HEK293 (cell line): ENCODE data around the gene C5orf63.

Source experiments
- CTCF ChIA-PET: fragments of 350-600 bp; formaldehyde crosslinking; extraction: SDS; loops from one replicate; lab custom pipeline; 2021; ENCODE audit warnings: antibody characterized with exemption; lab: Yijun Ruan, JAX
- POLR2A ChIA-PET: fragments of 300-600 bp; formaldehyde crosslinking; extraction: SDS; loops from one replicate; lab custom pipeline; 2020; ENCODE audit warnings: antibody characterized with exemption, inconsistent platforms; lab: Yijun Ruan, JAX
- H3K27ac ChIP-seq: fragments of 200-500 bp; sonication (Bioruptor generic); 2 replicates; pipeline ENCODE4 v1.5.1; 2014; ENCODE audit warnings: low read depth, low read length, control low read depth, inconsistent platforms; ENCODE audit errors: extremely low read depth
- H3K36me3 ChIP-seq, 2 experiments: fragments of 200-500 bp in 1 of 2; sonication (Bioruptor generic) in 1 of 2; 1 replicate in 1 of 2; 2 replicates in 1 of 2; pipeline ENCODE4 v1.5.1; 2014 to 2017; ENCODE audit warnings: inconsistent platforms in 2 of 2, low read length in 2 of 2; ENCODE audit not compliant: control insufficient read depth in 2 of 2, insufficient read depth in 1 of 2
- H3K4me1 ChIP-seq: fragments of 200-500 bp; sonication (Bioruptor generic); 2 replicates; pipeline ENCODE4 v1.5.1; 2014; ENCODE audit warnings: mild to moderate bottlenecking, low read length, inconsistent platforms; ENCODE audit not compliant: control insufficient read depth, insufficient read depth
- H3K4me3 ChIP-seq: 2 replicates; pipeline ENCODE4 v1.5.1; 2011; ENCODE audit warnings: low read depth, mild to moderate bottlenecking, control low read depth, low read length, moderate library complexity
- H3K9me3 ChIP-seq: fragments of 200-500 bp; sonication (Bioruptor generic); 2 replicates; pipeline ENCODE4 v1.5.1; 2014; ENCODE audit warnings: low read depth, low read length, inconsistent platforms; ENCODE audit not compliant: control insufficient read depth, insufficient read depth
- INSM2 ChIP-seq: fragments of 450-650 bp; formaldehyde crosslinking; IDR thresholded peaks from 2 replicates; pipeline ENCODE4 v1.5.1; 2016; ENCODE audit warnings: missing biosample characterization, missing genetic modification characterization
- MEIS1 ChIP-seq: sonication (generic); formaldehyde crosslinking; IDR thresholded peaks from 2 replicates; pipeline ENCODE4 v1.8.1; 2022; ENCODE audit warnings: missing genetic modification reagents, mild to moderate bottlenecking, borderline replicate concordance
- REPIN1 ChIP-seq: fragments of 450-650 bp; formaldehyde crosslinking; IDR thresholded peaks from 2 replicates; pipeline ENCODE4 v1.5.1; 2017; ENCODE audit warnings: missing biosample characterization, missing genetic modification characterization, low read depth
- SCRT2 ChIP-seq: fragments of 450-650 bp; formaldehyde crosslinking; IDR thresholded peaks from 2 replicates; pipeline ENCODE4 v1.5.1; 2016; ENCODE audit warnings: missing biosample characterization, missing genetic modification characterization
- SP2 ChIP-seq: fragments of 450-650 bp; formaldehyde crosslinking; IDR thresholded peaks from 2 replicates; pipeline ENCODE4 v1.5.1; 2016; ENCODE audit warnings: missing biosample characterization, missing genetic modification characterization
- ZBTB1 ChIP-seq: fragments of 450-650 bp; formaldehyde crosslinking; IDR thresholded peaks from 2 replicates; pipeline ENCODE4 v1.5.1; 2016; ENCODE audit warnings: missing biosample characterization, missing genetic modification characterization
- ZBTB20 ChIP-seq: fragments of 450-650 bp; formaldehyde crosslinking; IDR thresholded peaks from 2 replicates; pipeline ENCODE4 v1.5.1; 2016; ENCODE audit warnings: missing biosample characterization, missing genetic modification characterization
- ZBTB21 ChIP-seq: fragments of 450-650 bp; formaldehyde crosslinking; IDR thresholded peaks from 2 replicates; pipeline ENCODE4 v1.5.1; 2017; ENCODE audit warnings: missing biosample characterization, missing genetic modification characterization
- ZBTB26 ChIP-seq: fragments of 450-650 bp; formaldehyde crosslinking; optimal IDR thresholded peaks from 2 replicates; pipeline ENCODE3; 2016; ENCODE audit warnings: missing biosample characterization, mild to moderate bottlenecking, missing genetic modification characterization
- ZBTB49 ChIP-seq: fragments of 450-650 bp; formaldehyde crosslinking; IDR thresholded peaks from 2 replicates; pipeline ENCODE4 v1.5.1; 2016; ENCODE audit warnings: missing biosample characterization, missing genetic modification characterization, low read depth
- ZNF157 ChIP-seq: fragments of 450-650 bp; formaldehyde crosslinking; IDR thresholded peaks from 2 replicates; pipeline ENCODE4 v1.5.1; 2016; ENCODE audit warnings: missing biosample characterization, missing genetic modification characterization
- ZNF175 ChIP-seq: fragments of 450-650 bp; formaldehyde crosslinking; IDR thresholded peaks from 2 replicates; pipeline ENCODE4 v1.5.1; 2016; ENCODE audit warnings: missing biosample characterization, missing genetic modification characterization
- ZNF214 ChIP-seq: fragments of 450-650 bp; formaldehyde crosslinking; IDR thresholded peaks from 2 replicates; pipeline ENCODE4 v1.5.1; 2017; ENCODE audit warnings: missing biosample characterization, mild to moderate bottlenecking, missing genetic modification characterization, borderline replicate concordance
- ZNF292 ChIP-seq: fragments of 450-650 bp; formaldehyde crosslinking; IDR thresholded peaks from 2 replicates; pipeline ENCODE4 v1.5.1; 2016; ENCODE audit warnings: low read depth, missing biosample characterization, missing genetic modification characterization, borderline replicate concordance
- ZNF335 ChIP-seq: fragments of 450-650 bp; formaldehyde crosslinking; conservative IDR thresholded peaks from 2 replicates; pipeline ENCODE4 v1.5.1; 2016; ENCODE audit warnings: missing biosample characterization, missing genetic modification characterization
- ZNF394 ChIP-seq: fragments of 450-650 bp; formaldehyde crosslinking; IDR thresholded peaks from 2 replicates; pipeline ENCODE4 v1.5.1; 2016; ENCODE audit warnings: missing biosample characterization, missing genetic modification characterization, mild to moderate bottlenecking, moderate library complexity, borderline replicate concordance
- ZNF398 ChIP-seq: fragments of 450-650 bp; formaldehyde crosslinking; IDR thresholded peaks from 2 replicates; pipeline ENCODE4 v1.5.1; 2017; ENCODE audit warnings: missing biosample characterization, missing genetic modification characterization
- ZNF416 ChIP-seq: fragments of 450-650 bp; formaldehyde crosslinking; IDR thresholded peaks from 2 replicates; pipeline ENCODE4 v1.5.1; 2016; ENCODE audit warnings: missing biosample characterization, missing genetic modification characterization
- ZNF585B ChIP-seq: fragments of 450-650 bp; formaldehyde crosslinking; IDR thresholded peaks from 2 replicates; pipeline ENCODE4 v1.5.1; 2016; ENCODE audit warnings: missing biosample characterization, missing genetic modification characterization
- ZNF600 ChIP-seq: fragments of 450-650 bp; formaldehyde crosslinking; IDR thresholded peaks from 2 replicates; pipeline ENCODE4 v1.5.1; 2016; ENCODE audit warnings: missing biosample characterization, missing genetic modification characterization
- ZNF701 ChIP-seq: fragments of 450-650 bp; formaldehyde crosslinking; IDR thresholded peaks from 2 replicates; pipeline ENCODE4 v1.5.1; 2016; ENCODE audit warnings: missing biosample characterization, missing genetic modification characterization
- ZSCAN16 ChIP-seq: fragments of 450-650 bp; formaldehyde crosslinking; IDR thresholded peaks from 2 replicates; pipeline ENCODE4 v1.5.1; 2016; ENCODE audit warnings: missing biosample characterization, missing genetic modification characterization
- ZSCAN18 ChIP-seq: fragments of 450-650 bp; formaldehyde crosslinking; IDR thresholded peaks from 2 replicates; pipeline ENCODE4 v1.5.1; 2016; ENCODE audit warnings: missing biosample characterization, missing genetic modification characterization

C5orf63 gene

GRCh38 chr5:127070243-127070642, 3.1 kb downstream of the C5orf63 start:
- Histone ChIP-seq H3K27ac (no peak overlapping the region), H3K9me3 (no peaks in the 10 kb centered on the region), H3K36me3 (peaks cover 0 to 19% of the 10 kb centered on the region in 2 experiments; a peak in 1 of 3 replicates), H3K4me3 (no peak overlapping the region)
- POLR2A ChIA-PET: no interaction called here
- CTCF ChIA-PET: no interaction called here
- TF ChIP-seq ZBTB26 (tag by site-specific recombination) (no peak), ZBTB1 (tag by site-specific recombination) (no peak), ZNF701 (tag by site-specific recombination) (no peak), ZNF394 (no peak), ZNF157 (tag by site-specific recombination) (no peak), ZNF416 (tag by site-specific recombination) (no peak), ZSCAN18 (tag by site-specific recombination) (no peak), REPIN1 (tag by site-specific recombination) (no peak), ZNF398 (tag by site-specific recombination) (no peak), ZNF292 (tag by site-specific recombination) (no peak), ZBTB49 (tag by site-specific recombination) (no peak), ZNF585B (tag by site-specific recombination) (no peak), ZSCAN16 (tag by site-specific recombination) (no peak), ZNF175 (tag by site-specific recombination) (no peak), MEIS1 (CRISPR knock-in tag) (no peak)
- TF ChIP-seq, all 188 proteins: peak for 0
- H3K4me1 ChIP-seq: peaks cover 4% of the 10 kb centered on the region; the same call in 1 of the 2 replicates

- Histone ChIP-seq H3K36me3 (peaks cover 0 to 24% of the 10 kb centered on the region in 2 experiments; a peak in 1 of 3 replicates), H3K27ac (no peak overlapping the region), H3K4me1 (0 out of 2 replicates have a peak, but pooled peaks cover 2% of the 10 kb centered on the region), H3K9me3 (no peaks in the 10 kb centered on the region), H3K4me3 (no peak overlapping the region)
- ChIA-PET POLR2A (no interaction called here), CTCF (interaction anchor here (0.7 kb wide), 1 partner anchor 1775 kb away, joined by 3 read pairs; no protein-coding TSS in a partner anchor)
- no peak for TF ChIP-seq ZNF214 (tag by site-specific recombination)
- TF ChIP-seq ZNF600 (tag by site-specific recombination): 0 out of 2 replicates have a peak, but pooled peaks have one; percentile 24
- TF ChIP-seq INSM2 (tag by site-specific recombination): 0 out of 2 replicates have a peak, but pooled peaks have one; percentile 25
- TF ChIP-seq ZNF335 (tag by site-specific recombination): 0 out of 2 replicates have a peak, but pooled peaks have one; percentile 13
- TF ChIP-seq ZBTB21 (tag by site-specific recombination): peak; percentile 54
- peak; percentile 55; the same call in 1 of the 2 replicates for TF ChIP-seq SCRT2 (tag by site-specific recombination)
- no peak for TF ChIP-seq SP2
- peak; percentile 47; the same call in 1 of the 2 replicates for TF ChIP-seq ZNF398 (tag by site-specific recombination)
- peak; percentile 86; the same call in 1 of the 2 replicates for TF ChIP-seq ZBTB20 (tag by site-specific recombination)
Observed at GRCh38 chr5:127068493-127069214, 4.6 kb downstream of the C5orf63 start.
